WTC11 (cell line): ENCODE results near the gene KLC4.

Source experiments
- CTCF ChIP-seq: fragments of 200-600 bp; IDR thresholded peaks from 2 replicates; pipeline ENCODE4 v1.8.0; 2022; ENCODE audit warnings: antibody characterized with exemption
- ESRRA ChIP-seq: sonication (generic); formaldehyde crosslinking; IDR thresholded peaks from 2 replicates; pipeline ENCODE4 v1.8.1; 2022; ENCODE audit warnings: mild to moderate bottlenecking, missing genetic modification reagents, borderline replicate concordance
- FOXJ3 ChIP-seq: sonication (generic); formaldehyde crosslinking; IDR thresholded peaks from 2 replicates; pipeline ENCODE4 v1.9.0; 2021; ENCODE audit warnings: missing genetic modification reagents, mild to moderate bottlenecking, borderline replicate concordance
- IRF2 ChIP-seq: sonication (generic); formaldehyde crosslinking; IDR thresholded peaks from 2 replicates; pipeline ENCODE4 v1.8.0; 2022; ENCODE audit warnings: low read depth, missing genetic modification reagents, borderline replicate concordance
- JUN ChIP-seq: sonication (generic); formaldehyde crosslinking; IDR thresholded peaks from 2 replicates; pipeline ENCODE4 v1.8.0; 2023; ENCODE audit warnings: mild to moderate bottlenecking, missing genetic modification reagents
- SMAD4 ChIP-seq: sonication (generic); formaldehyde crosslinking; IDR thresholded peaks from 2 replicates; pipeline ENCODE4 v1.8.0; 2022; ENCODE audit warnings: mild to moderate bottlenecking, missing genetic modification reagents

DNA sequence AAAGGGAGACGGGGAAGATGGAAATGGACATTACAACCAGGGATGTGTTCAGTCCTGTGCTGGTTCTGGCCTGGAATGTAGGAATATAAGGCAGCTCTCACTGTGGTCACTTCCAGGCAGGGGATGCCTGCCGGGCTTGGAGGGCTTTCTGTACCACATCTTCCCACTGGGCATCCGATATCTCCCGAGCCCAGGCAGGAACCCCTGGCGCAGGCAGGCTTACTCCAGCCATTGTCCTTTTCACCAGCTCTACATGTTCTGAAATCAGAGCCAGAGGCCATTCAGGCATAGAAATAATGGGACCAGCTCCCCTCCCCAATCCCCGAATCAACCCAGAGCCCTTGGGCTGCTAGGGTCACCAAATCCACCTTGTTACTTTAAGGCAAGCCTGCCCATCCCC is 47.1 kb upstream of the KLC4 start:
- TF ChIP-seq SMAD4 (CRISPR knock-in tag) (no peak), CTCF (no peak), JUN (CRISPR knock-in tag) (no peak), ESRRA (no peak), FOXJ3 (CRISPR knock-in tag) (no peak), IRF2 (CRISPR knock-in tag) (no peak)
